OCI-LY7 (cell line): ENCODE data around the gene CD109. TPM values are rescaled to one million over a fixed set of nuclear protein-coding genes. Genes with fewer than 3 reads are reported as not detected.
"Not testable (repeated sequence)": the region's sequence is repeated elsewhere in the genome, so short reads cannot be mapped to it uniquely, and the experiment has no call there.

Experiments
- BruUV-seq: library from RNA; stranded (reverse); fragments of 400-500 nt; replicated peaks from 2 replicates; lab custom pipeline; 2021; lab: Mats Ljungman, UMichigan
- CTCF ChIA-PET: fragments of 300-600 bp; sonication (Branson Sonifier 250); formaldehyde crosslinking; loops from one replicate; lab custom pipeline; 2022; ENCODE audit warnings: antibody characterized with exemption; ENCODE audit not compliant: unreplicated experiment; lab: Charles Lee
- POLR2A ChIA-PET: fragments of 300-600 bp; sonication (Branson Sonifier 250); formaldehyde crosslinking; loops from one replicate; lab custom pipeline; 2022; ENCODE audit warnings: antibody characterized with exemption; lab: Charles Lee
- DNase-seq: peaks from one replicate; pipeline ENCODE4 v3.0.0-alpha.2; 2015; ENCODE audit warnings: low spot score
- H2AFZ ChIP-seq: fragments of 200-600 bp; sonication (generic), shearing (Covaris generic); 2 replicates; pipeline ENCODE4 v1.6.1; 2014; ENCODE audit warnings: mild to moderate bottlenecking, antibody characterized with exemption, low read length, moderate library complexity
- H3K27ac ChIP-seq: fragments of 200-600 bp; sonication (generic); 2 replicates; pipeline ENCODE4 v1.5.1; 2014; ENCODE audit warnings: mixed run types, low read depth, mild to moderate bottlenecking, moderate library complexity, low read length, inconsistent platforms; ENCODE audit not compliant: poor library complexity, severe bottlenecking
- H3K36me3 ChIP-seq: fragments of 200-600 bp; sonication (generic); 2 replicates; pipeline ENCODE4 v1.6.1; 2014; ENCODE audit warnings: mild to moderate bottlenecking, antibody characterized with exemption, low read length, moderate library complexity, mixed read lengths; ENCODE audit not compliant: insufficient read depth
- H3K4me1 ChIP-seq: fragments of 200-600 bp; sonication (generic); 2 replicates; pipeline ENCODE4 v1.5.1; 2014; ENCODE audit warnings: mild to moderate bottlenecking, low read length; ENCODE audit not compliant: insufficient read depth, poor library complexity, severe bottlenecking
- H3K4me2 ChIP-seq: fragments of 200-600 bp; sonication (generic); 2 replicates; pipeline ENCODE4 v1.6.1; 2014; ENCODE audit warnings: mild to moderate bottlenecking, low read length
- H3K4me3 ChIP-seq: fragments of 200-600 bp; sonication (generic); 2 replicates; pipeline ENCODE4 v1.5.1; 2014; ENCODE audit warnings: mild to moderate bottlenecking, low read depth, low read length; ENCODE audit not compliant: poor library complexity, severe bottlenecking
- H3K79me2 ChIP-seq: fragments of 200-600 bp; sonication (generic); 2 replicates; pipeline ENCODE4 v1.6.1; 2016; ENCODE audit warnings: low read depth, mild to moderate bottlenecking, low read length, moderate library complexity, mixed read lengths; ENCODE audit not compliant: insufficient read depth
- H3K9me2 ChIP-seq: fragments of 200-600 bp; sonication (generic); 2 replicates; pipeline ENCODE4 v1.6.1; 2016; ENCODE audit warnings: mild to moderate bottlenecking, low read length, mixed read lengths; ENCODE audit not compliant: insufficient read depth
- H3K9me3 ChIP-seq: fragments of 200-600 bp; sonication (generic); 2 replicates; pipeline ENCODE4 v1.6.1; 2014; ENCODE audit warnings: mild to moderate bottlenecking, mixed run types, low read length, mixed read lengths
- H4K20me1 ChIP-seq: fragments of 200-600 bp; sonication (generic); 2 replicates; pipeline ENCODE4 v1.6.1; 2014; ENCODE audit warnings: mild to moderate bottlenecking, antibody characterized with exemption, low read length, moderate library complexity, mixed read lengths; ENCODE audit not compliant: insufficient read depth
- EZH2phosphoT487 ChIP-seq: fragments of 200-600 bp; sonication (generic); IDR thresholded peaks from 2 replicates; pipeline ENCODE4 v1.6.1; 2018; ENCODE audit warnings: low read depth, borderline replicate concordance, mild to moderate bottlenecking, mixed run types, antibody characterized with exemption, low read length, moderate library complexity, mixed read lengths
- intact Hi-C: fragments of 100-400 bp; cut with micrococcal nuclease; formaldehyde crosslinking; loops from one replicate; pipeline ENCODE4 v1.10.0; 2022; ENCODE audit not compliant: unreplicated experiment
- total RNA-seq, 2 experiments: library from RNA; depleted of rRNA in 1 of 2; stranded (reverse); fragments of >200 nt in 1 of 2; shearing (Covaris generic) in 1 of 2; gene quantifications; 2 replicates each; pipeline ENCODE4 v1.2.3, GENCODE V29; 2014 to 2022
- TF ChIP-seq, protein P1 (sequence below): fragments of 200-600 bp; sonication (generic); conservative IDR thresholded peaks from 2 replicates; pipeline ENCODE4 v1.5.1; 2014; ENCODE audit warnings: mild to moderate bottlenecking, antibody characterized with exemption, low read length, moderate library complexity, mixed read lengths

CD109 gene
- total RNA-seq, 2 experiments from 2014 or later, result 0.08 TPM; not detected in 1

DNA sequence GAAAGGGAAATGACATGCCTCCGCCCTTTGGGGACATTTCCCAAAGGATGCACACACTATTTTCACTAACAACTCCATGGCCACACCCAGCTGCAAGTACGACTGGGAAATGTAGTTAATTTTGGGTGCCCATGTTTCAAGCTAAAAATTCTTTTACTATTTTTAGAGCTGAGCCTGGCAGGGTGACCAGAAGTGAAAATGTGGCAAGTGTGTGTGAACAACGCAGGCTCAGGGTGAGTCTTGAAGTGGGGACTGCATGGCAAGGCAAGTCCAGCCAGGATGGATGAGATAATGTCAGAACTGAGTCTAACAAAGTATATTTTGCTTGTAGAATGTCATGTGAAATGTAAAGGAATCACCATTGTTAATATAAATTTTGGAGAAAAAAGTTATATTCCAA is 17.0 kb upstream of the CD109 start:
- no peak for DNase-seq
- Histone ChIP-seq H3K27ac (no peak overlapping the region), H3K4me2 (no peak overlapping the region), H3K9me3 (no peaks in the 10 kb centered on the region), H3K4me3 (no peak overlapping the region), H3K4me1 (no peaks in the 10 kb centered on the region), H4K20me1 (no peaks in the 10 kb centered on the region), H3K79me2 (no peaks in the 10 kb centered on the region), H3K36me3 (no peaks in the 10 kb centered on the region), H3K9me2 (no peaks in the 10 kb centered on the region), H2AFZ (no peak overlapping the region)
- intact Hi-C loops, result no loop called here
- no peak for TF ChIP-seq EZH2phosphoT487
- TF ChIP-seq, protein P1, sequence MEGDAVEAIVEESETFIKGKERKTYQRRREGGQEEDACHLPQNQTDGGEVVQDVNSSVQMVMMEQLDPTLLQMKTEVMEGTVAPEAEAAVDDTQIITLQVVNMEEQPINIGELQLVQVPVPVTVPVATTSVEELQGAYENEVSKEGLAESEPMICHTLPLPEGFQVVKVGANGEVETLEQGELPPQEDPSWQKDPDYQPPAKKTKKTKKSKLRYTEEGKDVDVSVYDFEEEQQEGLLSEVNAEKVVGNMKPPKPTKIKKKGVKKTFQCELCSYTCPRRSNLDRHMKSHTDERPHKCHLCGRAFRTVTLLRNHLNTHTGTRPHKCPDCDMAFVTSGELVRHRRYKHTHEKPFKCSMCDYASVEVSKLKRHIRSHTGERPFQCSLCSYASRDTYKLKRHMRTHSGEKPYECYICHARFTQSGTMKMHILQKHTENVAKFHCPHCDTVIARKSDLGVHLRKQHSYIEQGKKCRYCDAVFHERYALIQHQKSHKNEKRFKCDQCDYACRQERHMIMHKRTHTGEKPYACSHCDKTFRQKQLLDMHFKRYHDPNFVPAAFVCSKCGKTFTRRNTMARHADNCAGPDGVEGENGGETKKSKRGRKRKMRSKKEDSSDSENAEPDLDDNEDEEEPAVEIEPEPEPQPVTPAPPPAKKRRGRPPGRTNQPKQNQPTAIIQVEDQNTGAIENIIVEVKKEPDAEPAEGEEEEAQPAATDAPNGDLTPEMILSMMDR, result no peak
- ChIA-PET POLR2A (interaction anchor here (0.7 kb wide), 2 partner anchors 1061 to 1576 kb away, joined by 3 to 8 read pairs; no protein-coding TSS in a partner anchor), CTCF (no interaction called here)
- no TSS peak for BruUV-seq

DNA sequence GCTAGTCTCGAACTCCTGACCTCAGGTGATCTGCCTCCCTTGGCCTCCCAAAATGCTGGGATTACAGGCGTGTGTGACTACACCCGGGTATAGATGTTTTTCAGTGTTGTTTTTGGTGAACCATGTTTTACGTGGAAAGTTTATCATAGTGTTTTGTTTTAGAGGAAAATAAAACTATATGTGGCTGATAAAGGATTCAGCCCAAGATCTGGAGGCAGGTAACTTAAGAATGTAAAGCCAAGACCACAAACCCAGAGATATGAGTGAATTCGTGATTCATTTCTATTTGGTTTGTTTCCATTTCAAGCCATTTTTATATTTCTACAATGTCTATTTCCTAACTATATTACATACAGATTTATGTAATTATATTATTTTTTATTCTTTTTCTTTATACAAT is 16.2 kb upstream of the CD109 start:
- H3K9me3 ChIP-seq, H3K27ac ChIP-seq, CTCF ChIA-PET, H3K36me3 ChIP-seq, intact Hi-C loops, H3K9me2 ChIP-seq, DNase-seq, H3K4me2 ChIP-seq, BruUV-seq, H3K4me1 ChIP-seq, H2AFZ ChIP-seq, H3K4me3 ChIP-seq, H3K79me2 ChIP-seq, H4K20me1 ChIP-seq, POLR2A ChIA-PET: not testable (repeated sequence)

GRCh38 chr6:73680289-73680918 is 15.6 kb upstream of the CD109 start:
- H3K4me3 ChIP-seq, result no peak overlapping the region
- H4K20me1 ChIP-seq, result no peaks in the 10 kb centered on the region
- no peak overlapping the region for H3K4me2 ChIP-seq
- POLR2A ChIA-PET, result interaction anchor here (0.7 kb wide), 1 partner anchor 221 kb away, joined by 3 read pairs; no protein-coding TSS in a partner anchor
- H3K4me1 ChIP-seq, result no peaks in the 10 kb centered on the region
- DNase-seq, result no peak
- no peaks in the 10 kb centered on the region for H3K9me2 ChIP-seq
- no TSS peak for BruUV-seq
- no peak for TF ChIP-seq EZH2phosphoT487
- TF ChIP-seq, protein P1, result no peak
- no peaks in the 10 kb centered on the region for H3K79me2 ChIP-seq
- intact Hi-C loops, result no loop called here
- H3K36me3 ChIP-seq, result no peaks in the 10 kb centered on the region
- no peaks in the 10 kb centered on the region for H3K9me3 ChIP-seq
- CTCF ChIA-PET, result no interaction called here
- H3K27ac ChIP-seq, result no peak overlapping the region
- H2AFZ ChIP-seq, result no peak overlapping the region

GRCh38 chr6:73683574-73683973 is 12.4 kb upstream of the CD109 start:
- H3K4me1 ChIP-seq, H3K27ac ChIP-seq, H3K4me2 ChIP-seq, BruUV-seq, H4K20me1 ChIP-seq, H3K9me3 ChIP-seq, DNase-seq, intact Hi-C loops, H2AFZ ChIP-seq, H3K79me2 ChIP-seq, H3K9me2 ChIP-seq, CTCF ChIA-PET, H3K36me3 ChIP-seq, H3K4me3 ChIP-seq, POLR2A ChIA-PET: not testable (repeated sequence)
